Measurements from ENCODE around the gene WNT5B.

Gene WNT5B

DNA sequence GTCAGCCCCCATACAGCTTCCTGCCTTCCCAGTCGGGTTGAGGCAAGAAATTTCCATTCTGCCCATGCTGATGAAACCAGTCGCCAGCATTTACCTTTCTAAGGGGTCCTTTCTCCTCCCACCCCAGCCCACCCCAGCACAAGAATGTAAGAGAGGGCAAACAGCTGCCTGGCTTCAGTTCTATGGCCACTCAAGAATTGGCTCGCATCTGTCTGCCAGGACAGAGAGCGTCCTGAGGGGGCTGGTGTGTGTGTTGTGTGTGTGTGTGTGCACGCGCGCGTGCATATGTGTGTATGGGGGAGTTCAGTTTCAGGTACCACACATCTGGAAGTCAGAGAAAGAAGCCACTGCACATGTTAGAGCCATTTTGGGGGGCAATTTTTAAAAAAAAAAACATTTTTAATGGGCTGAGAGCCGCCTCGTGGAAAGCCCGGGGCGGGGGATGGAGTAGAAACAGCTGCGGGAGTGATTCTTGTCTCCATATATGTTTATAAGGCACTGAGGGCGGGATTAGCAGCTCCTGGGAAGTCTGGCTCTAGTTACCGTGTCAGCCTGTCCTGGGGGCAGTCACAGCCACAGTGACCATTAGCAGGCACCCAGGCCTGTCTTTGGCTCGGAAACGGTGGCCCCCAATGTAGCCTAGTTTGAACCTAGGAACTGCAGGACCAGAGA is at the start of gene WNT5B:
WNT5B (plus strand) TSS at position 566 of the 672 bp plus-strand sequence. CDS start 2,124 bp downstream, outside the sequence.
- no peak for DNase-seq

DNA sequence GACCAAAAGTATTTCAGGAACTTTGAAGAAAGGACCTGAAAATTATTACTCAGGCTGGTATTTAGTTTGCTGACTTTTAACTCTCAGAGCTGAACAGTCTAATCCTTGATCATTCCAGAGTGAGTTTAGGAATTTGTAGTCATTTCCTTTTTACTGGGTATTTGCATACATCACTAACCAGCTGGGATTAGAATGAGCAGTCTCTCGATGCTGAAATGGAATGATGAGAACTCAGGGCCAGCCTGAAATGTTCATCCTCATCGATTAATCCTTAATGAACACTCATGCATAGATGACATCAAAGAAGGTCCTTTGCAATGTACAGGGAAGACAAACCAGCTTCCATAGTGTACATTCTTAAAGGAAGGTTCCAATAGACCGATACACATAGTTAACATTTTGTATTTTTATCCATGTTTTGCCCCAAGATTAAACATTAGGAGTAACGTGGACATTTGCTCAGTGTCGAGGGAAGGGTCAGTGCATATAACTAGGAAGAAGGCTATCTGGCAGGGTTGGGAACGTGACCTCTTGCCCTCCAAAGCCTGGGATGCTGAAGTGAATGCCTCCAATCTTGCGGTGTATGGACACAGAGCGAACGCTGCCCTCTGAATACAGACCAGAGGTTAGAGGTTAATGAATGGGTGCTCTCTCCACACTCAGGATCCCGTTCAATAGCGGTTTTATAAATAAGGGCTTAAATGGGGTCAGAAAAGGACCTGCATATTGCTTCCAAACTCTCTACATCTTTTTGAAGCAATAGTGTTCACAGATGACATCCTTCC is 49.2 kb upstream of the WNT5B start:
- no peak for DNase-seq

DNA sequence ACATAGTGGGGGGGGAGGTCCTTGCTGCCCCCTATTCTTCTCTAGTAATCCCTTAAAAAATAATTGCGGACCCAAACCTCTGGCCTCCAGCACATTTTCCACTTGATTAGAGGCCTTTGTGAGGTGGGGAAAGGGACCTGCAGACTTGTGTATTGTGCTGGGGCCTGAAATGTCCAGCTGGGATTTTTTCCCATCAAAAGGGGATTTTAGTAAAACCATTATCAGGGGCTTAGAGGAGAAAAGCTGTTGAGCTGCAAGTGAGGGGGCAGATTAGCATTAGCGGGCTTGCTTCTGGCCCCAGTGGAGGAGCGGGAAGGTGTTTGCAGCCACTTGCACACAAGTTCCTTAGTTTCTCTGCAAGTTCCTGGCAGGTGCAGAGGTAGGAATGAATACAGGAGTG is 48.5 kb upstream of the WNT5B start:
- no peak for DNase-seq

DNA sequence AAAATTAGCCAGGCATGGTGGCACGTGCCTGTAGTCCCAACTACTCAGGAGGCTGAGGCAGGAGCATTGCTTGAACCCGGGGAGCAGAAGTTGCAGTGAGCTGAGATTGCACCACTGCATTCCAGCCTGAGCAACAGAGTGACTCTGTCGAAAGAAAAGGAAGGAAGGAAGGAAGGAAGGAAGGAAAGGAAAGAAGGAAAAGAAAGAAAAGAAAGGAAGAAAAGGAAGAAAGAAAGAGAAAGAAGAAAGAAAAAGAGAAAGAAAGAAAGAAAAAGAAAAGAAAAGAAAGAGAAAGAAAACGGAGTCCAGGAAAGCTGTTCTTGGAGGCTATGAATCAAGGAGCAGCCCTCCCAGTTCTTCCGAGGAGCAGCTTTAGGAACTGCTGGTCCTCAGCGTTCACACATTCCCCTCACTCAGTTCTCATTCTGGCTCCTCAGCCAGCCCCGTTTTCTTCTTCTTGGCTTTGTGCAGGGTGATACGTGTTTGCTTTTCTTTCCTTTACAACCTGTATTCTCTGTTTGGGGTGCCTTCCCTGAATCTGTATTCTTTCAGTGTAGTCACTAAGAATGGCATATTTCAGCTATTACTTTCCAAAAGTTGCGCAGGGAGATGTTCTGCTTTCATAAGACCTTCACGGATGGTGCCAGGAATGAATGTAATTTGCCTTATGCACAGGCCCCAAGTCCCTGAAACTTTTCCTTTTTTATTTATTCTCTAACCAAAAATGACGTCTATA is 46.9 kb upstream of the WNT5B start:
- DNase-seq: no peak

DNA sequence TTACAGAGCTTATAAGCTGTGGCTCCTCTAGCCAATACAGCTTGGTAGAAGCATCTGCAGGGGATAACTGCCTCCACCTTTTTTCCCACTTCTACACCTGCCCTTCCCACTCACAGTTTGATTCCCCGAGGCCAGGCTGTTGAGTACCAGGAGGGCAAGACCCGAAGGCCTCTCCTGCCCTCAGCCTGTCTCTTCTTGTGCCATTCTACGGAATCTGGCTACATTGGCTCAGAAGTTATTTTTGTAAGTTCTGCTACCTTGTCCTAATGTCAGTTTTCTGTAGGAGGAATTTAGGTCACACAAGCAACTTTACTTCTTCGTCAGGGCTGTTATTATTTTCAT is 46.4 kb upstream of the WNT5B start:
- no peak for DNase-seq

DNA sequence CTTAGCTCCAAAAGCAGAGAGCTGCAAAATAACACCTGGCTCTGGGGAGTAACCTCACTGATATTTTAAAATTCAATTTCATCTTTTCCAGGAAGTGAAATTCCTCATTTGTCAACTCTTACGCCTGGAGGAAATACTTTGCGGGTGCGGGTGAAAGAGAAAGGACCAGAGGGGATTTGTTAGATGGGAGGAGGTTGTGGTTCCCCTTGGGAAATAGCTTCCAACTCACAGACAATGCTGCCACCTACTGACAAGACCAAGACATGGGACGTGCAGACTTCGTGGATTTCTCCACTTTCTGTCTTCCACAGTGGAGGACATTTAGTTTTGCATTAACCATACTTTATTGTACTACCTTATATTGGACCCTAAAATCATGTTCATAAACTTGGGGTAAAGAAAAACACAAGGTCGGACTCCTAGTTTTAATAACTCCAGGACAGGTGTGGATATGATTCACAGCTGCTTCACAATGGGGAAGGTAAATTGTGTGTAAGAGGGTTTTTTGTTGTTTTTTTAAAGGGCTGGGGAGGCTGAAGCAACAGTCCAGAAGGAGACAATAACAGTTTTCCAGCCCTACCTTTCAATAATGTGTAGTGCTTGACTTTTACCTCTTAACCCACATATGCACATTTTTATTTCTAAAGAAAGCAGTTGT is 45.5 kb upstream of the WNT5B start:
- no peak for DNase-seq

DNA sequence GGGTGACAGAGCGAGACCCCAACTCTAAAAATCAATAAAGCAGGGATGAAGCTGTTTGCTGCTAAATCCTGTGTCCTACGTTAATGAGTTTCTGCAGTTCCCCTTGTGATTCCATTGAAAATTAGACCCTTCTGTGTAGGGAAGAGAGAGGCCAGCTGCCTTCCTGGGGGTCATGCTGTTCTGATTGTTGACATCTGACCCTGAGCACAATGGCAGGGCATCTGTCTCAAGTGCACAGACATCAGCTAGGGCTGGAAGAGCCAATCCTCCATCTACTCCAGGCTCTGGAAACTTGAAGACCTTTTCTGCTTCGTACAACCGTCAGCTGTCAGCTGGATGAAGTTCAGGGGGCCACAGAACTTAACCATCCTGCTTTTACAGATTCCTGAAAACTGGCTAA is 44.7 kb upstream of the WNT5B start:
- no peak for DNase-seq

DNA sequence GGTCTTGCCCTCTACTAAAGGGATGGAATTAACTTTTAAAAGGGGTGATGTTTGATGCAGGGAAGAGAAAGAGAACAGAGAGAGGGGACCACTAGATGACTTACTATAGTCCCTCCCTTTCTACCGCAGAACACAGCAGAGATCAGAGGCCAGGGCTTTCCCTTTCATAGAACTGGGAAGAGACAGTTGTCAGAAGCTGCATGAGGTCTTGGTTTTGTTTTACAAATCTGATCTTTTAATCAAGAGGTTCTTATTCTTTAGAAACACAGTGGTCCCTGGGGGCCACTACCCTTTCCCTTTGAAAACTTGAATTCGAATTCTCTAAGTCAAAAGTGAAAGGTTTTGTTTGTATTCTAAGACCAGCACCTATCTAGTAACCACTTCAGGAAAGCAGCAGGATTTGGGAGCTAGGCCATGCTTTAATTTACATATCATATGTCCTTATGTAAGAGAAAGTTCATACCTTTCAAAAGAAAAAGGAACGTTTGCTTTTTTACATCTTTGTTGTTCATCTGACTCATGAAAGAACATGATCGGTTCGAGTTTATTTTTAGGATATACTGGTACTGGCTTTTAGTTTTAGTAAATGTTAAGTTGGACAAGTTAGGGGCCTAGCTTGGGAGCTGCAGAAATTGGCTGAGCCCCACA is 41.0 kb upstream of the WNT5B start:
- DNase-seq: no peak

DNA sequence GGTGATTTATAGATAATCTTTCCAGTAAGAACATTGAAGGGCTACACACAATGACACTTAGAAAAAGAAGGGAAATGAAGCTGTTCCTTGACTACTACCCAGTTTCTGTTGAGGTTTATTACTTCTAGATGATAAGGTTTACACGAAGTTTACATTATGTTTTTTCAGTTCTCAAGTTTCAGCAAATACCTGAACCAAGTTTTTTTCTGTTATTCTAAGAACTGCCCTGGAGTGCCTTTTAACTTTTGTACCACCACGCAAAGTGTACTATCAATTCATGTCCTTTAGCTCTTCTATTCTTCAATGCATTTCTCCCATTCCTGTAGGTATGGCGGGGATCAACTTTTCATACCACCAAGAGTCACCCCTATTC is 40.5 kb upstream of the WNT5B start:
- no peak for DNase-seq

DNA sequence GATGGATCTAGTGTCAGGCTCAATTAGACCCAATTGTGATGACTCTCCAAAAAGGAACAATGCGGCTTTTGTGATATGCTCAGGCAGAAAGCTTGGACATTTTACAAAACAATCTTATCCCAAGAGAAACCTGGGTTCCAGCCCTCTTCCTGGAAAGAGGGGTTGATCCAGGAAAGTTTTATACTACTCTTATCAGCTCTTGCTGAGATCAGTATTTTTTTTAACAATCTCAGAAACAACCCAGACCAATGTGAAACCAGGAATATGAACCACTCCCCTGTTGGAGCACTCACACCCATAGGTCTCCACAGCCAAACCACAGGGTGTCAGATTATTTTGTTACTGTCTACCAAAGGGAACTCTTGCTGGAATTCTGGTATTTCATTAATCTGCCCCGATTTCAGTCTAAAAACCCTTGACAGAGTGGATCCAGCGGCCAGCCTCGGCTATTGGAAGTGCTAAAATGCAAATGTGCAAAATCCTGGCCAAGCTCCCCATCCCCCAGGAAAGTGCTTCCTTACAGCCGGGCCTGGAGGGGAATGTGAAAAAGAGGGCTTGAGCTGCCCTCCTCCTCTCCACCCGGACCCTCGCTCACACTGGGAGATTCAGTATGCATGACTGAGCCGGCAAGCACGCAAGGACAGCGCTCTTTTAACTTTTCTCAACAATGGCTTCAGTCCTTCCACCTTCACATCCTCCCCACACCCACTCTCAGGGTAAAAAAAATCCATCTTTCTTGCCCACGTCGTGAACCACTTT is 38.6 kb upstream of the WNT5B start:
- no peak for DNase-seq

DNA sequence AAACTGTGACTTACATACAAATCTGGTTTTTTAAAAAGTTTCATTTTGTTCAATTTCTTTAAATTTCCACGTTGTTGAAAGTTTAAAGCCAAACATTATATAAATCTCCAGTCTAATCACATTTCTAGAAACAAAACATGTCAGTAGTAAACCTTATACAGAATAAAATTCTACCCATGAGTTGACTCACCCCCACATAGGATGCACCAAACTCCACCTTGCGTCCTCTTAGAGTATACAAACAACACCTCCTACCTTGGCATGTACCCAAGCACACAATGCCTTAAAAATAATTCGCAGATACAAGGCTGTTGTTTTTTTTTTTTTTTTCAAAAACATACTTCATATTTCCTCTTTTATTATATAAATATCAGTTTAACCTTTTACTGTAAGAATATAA is 38.0 kb upstream of the WNT5B start:
- DNase-seq: no peak

DNA sequence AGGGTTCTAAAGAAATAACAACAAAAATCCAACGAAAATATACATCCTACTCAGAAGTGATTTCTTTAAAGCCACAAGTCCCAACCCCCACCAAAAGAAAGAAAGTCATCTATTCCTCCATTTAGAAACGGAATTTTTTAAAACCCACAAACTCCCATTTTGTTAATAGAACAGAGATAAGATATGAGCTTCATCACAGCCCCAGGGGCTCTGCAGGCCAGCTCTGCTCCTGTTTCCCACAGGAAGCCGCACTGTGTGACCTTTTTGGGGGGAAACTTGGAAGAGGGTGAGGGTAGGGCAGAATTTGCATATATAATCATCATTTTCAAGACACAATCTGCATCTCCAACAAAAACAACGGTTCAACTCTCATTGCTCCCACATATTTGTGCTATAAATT is 37.5 kb upstream of the WNT5B start:
- no peak for DNase-seq

DNA sequence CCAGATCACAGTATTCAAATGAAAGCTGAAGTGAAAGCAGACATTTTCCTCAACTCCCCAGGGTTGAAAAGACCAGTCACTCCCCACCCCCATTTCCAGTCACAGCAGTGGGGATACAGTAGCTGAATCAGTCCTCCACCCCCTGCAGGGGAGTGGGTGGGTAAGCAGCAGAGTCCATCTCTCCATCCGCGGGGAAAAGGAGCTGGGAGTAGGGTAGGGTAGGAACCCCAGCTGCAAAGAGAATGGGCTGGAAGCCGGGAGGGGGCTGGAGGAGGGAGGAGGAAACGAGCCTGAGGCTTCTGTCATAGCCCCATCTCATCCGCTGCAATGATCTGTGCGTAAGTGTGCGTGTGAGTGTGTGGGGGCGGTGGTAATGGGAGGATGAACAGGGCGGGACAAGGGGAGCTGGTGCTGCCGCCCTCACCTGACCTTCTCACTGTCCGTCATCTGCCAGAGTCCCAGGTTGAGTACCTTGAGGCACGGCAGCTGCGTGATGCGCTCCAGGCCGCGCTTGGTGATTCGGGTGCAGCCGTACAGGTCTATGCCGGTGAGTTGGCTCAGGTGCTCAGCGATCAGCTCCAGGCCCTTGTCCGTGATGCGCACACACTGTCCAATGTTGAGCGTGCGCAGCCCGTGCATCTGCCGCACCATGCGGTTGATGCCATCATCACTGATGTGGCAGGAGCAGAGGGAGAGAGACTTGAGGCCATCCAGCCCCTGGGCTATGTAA is 36.4 kb upstream of the WNT5B start:
- DNase-seq: no peak

DNA sequence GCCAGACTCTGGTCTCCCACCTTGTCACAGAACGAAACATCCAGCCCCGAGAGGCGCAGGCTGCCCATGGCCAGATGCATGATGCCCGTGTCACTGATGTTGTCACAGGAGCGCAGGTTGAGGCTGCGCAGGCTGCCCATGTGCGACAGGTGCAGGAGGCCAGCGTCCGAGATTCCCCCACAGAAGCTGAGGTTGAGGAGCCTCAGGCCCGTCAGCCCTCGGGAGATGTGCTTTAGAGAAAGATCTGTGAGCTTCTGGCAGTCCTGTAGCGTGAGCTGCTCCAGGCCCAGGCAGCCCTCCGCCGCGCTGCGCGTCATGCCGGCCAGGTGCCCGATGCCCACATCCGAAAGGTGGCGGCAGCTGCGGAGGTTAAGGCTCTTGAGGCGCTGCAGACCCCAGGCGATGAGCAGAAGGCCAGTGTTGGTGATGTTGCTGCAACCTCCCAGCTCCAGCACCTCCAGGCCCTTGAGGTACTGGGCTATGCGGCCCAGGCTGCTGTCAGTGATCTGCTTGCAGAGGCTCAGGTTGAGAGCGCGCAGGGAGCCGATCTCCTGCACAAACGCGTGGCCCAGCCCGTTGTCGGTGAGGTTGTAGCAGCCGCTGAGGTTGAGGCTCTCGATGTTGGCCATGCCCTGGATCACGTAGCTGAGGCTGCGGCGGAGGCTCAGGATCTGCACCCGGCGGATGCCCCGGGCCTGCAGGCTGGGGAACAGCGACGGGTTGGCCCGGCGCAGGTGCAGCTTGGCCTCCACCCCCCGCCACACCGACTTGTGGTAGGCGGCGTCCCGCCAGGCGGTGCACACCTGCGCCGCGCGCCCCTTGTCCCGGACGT is 35.6 kb upstream of the WNT5B start:
- DNase-seq: no peak

DNA sequence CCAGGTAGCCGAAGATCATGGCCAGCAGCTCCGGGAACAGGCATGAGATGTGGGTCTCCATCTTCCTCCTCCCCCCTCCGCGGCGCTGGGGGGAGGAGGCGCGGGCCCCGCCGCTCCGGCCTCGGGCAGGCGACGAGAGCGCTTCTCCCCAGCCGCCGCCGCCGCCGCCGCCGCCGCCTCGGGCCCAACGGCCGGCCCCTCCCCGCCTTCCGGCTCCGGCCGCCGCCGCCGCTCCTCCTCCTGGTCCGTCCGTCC is 35.1 kb upstream of the WNT5B start:
- no peak for DNase-seq

DNA sequence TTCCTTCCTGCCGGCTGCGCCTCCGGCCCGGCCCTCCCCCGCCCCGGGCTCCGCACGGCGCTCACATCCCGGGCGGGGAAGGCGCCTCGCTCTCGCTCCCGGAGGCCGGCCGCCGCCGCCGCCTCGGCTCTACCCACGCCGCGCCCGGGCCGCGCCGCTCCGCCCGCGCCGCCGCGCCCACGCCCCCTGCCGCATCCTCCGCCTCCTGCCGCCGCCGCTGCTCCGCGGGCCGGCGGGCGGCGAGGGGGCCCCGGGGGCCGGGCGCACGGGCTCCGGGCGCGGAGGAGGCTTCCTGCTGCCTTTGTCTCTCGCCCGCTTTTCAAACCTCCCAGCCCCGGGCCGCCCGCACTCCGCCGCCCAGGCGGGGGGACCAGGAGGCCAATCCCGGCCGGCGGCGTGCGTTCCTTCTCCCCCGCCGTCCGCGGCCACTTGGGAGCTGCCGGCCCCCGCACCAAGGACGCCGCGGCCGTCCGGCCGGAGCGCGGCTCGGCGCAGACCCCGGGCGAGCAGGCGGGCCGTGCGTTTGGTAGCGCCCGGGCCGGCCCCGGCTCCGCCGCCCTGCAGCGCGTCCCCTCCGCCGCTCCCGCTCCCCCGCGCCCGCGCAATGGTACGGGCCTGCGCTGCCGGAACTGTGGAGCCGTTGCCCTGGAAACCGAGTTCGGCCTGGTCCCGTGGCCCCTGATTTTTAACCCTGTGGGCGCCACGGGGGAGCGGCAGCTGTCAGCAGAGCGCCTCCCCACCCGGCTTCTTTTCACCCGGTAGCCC is 34.6 kb upstream of the WNT5B start, which contains the start of gene FBXL14:
FBXL14 (minus strand) TSS at position 321 of the 765 bp plus-strand sequence. CDS start 515 bp downstream, outside the sequence.
- DNase-seq: peak; percentile 53

DNA sequence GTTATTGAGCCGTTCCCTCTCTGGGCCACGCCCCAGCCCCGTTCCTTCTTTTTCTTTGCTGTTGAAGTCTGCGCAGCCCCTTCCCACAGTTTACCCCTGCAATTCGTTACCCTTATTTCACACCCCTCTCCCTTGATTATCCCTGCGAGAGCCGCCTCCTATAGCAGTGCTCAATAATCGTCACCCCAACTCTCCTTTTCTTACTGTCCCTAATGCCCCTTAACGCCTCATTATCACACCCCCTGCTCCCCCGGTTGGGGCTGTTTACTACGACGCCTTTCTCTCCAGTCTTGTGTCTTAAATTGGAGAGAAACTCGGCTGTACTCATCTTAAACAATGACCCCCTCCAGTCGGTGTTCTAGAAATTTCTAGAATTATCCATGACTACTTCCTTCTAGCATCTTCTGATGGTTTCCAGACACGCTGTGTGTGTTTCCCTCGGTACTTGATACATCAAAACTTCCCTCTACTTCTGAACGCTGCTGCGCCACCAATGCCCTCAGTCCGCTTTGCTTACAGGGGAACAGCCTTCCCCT is 33.9 kb upstream of the WNT5B start:
- DNase-seq: no peak

DNA sequence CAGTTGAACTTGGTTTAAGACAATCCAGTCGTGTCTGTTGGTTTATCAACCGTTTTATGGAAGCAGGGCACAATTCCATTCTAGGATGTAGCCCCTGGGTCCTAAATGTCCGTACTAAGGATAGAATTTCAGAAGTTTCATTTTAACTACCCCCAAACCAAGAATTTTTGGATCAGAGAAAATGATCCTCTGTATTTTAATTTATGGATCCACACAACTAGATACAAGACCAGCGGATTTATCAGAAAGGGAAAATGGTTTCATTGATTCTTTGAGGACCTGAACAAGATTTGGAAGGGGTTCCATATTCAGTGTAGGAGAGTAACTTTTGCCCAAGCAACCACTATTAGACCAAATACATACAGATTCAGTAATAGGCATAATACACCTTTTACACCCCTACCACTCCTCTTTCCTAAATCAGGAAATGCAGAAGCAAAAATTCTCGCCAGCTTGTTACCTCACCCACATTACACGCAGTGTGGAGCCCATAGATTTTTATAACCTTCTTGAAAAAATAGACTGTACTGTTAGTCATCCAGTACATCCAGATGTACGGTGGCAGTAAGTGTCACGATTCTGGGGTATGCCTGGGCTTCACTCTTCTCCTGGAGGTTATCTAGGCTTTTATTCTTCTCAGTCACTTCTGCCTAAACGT is 33.2 kb upstream of the WNT5B start:
- no peak for DNase-seq

DNA sequence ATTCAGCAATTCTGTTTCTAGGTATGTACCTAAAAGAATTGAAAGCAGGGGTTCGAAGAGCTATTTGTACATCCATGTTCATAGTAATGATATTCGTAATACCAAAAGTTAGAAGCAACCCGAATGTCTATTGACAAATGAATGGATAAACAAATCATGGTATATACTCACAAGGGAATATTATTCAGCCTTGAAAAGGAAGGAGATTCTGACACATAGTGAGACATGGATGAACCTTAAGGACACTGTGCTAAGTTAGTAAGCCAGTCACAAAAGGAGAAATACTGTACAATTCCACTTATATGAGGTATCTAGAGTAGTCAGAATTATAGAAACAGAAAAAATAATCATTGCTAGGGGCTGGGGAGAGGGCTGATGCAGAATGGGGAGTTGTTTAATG is 30.3 kb upstream of the WNT5B start:
- no peak for DNase-seq
